Testis (tissue), 3 donors: ENCODE measurements around the gene CEP68. TPM values are rescaled to one million over a fixed set of nuclear protein-coding genes. Genes with fewer than 3 reads are reported as not detected.
"Not testable (repeated sequence)": the region's sequence is repeated elsewhere in the genome, so short reads cannot be mapped to it uniquely, and the experiment has no call there.

ENCODE experiments used
- DNase-seq: peaks from one replicate; pipeline ENCODE4 v3.0.0-alpha.2; 2019
- H3K27ac ChIP-seq, 2 donors: fragments of 200-600 bp; sonication (generic); one replicate each; pipeline ENCODE4 v1.5.1; 2019
- H3K27me3 ChIP-seq: fragments of 200-600 bp; sonication (generic); one replicate; pipeline ENCODE4 v1.5.1; 2019
- H3K36me3 ChIP-seq: fragments of 200-600 bp; sonication (generic); one replicate; pipeline ENCODE4 v1.5.1; 2017; ENCODE audit warnings: low read depth; ENCODE audit errors: missing control alignments
- H3K4me1 ChIP-seq: fragments of 200-600 bp; sonication (generic); one replicate; pipeline ENCODE4 v1.5.1; 2019
- H3K4me3 ChIP-seq, 2 donors: fragments of 200-600 bp; sonication (generic); one replicate each; pipeline ENCODE4 v1.5.1; 2017 to 2019
- H3K9me3 ChIP-seq: fragments of 200-600 bp; sonication (generic); one replicate; pipeline ENCODE4 v1.5.1; 2017
- POLR2A ChIP-seq: fragments of 450-650 bp; IDR thresholded peaks from one replicate; pipeline ENCODE4 v1.6.1; 2017; ENCODE audit warnings: antibody characterized with exemption, mild to moderate bottlenecking, moderate library complexity
- WGBS, 2 donors: methylation state at CpG; one replicate each; pipeline ENCODE4 v1.1.5; 2018; 5-methylcytosine and 5-hydroxymethylcytosine counted together
- intact Hi-C: fragments of 100-400 bp; cut with DNase I; formaldehyde crosslinking; loops from one replicate; pipeline ENCODE4 v1.15.1; 2023; ENCODE audit warnings: low total_unique reads
- polyA plus RNA-seq: library from polyadenylated mRNA; stranded (reverse); fragments of 350-450 nt; fragmentation: Illumina TruSeq; extraction: RNeasy Lipid Tissue Mini Kit (QIAGEN cat#74804); gene quantifications from one replicate; pipeline ENCODE4 v1.2.3, GENCODE V29; 2014; ENCODE audit warnings: low read depth, low replicate concordance; ENCODE audit not compliant: insufficient read depth
- total RNA-seq, 2 donors: library from RNA; depleted of rRNA; stranded (reverse); fragments of >200 nt; gene quantifications; one replicate each; pipeline ENCODE4 v1.2.3, GENCODE V29; 2016
- TF ChIP-seq, protein P1 (sequence below), 3 experiments: fragments of 450-650 bp in 2 of 3; fragments of 200-600 bp in 1 of 3; sonication (generic) in 1 of 3; IDR thresholded peaks; one replicate each; pipeline ENCODE4 v1.5.1; 2016 to 2019; ENCODE audit warnings: antibody characterized with exemption in 3 of 3, mild to moderate bottlenecking in 2 of 3, moderate library complexity in 1 of 3

Gene CEP68
- total and polyA plus RNA-seq, 3 donors from 2014 or later, result 13.3 to 28.2 (median 25.9) TPM

DNA sequence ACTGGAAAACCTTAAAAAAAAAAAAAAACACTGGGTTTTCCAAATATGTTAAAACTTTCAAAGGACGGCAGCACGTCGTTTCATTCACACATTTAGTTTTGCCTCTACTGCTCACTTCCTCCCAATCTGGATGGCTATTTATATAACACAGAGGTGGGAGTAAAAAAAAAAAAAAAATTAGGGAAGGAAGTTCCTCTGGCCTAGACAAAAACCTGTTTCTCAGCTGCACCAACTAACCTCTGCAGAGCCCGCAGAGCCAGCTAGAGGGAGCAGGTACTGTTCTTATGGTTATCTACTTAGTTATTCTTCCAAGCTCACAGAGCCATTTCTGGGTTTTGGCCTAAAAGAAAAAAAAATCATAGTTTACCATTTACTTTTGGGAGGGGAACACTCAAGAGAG is 38.9 kb upstream of the CEP68 start:
- no peaks in the 10 kb centered on the region for H3K4me1 ChIP-seq
- peak; percentile 28 for DNase-seq
- no peaks in the 10 kb centered on the region for H3K9me3 ChIP-seq
- no peaks in the 10 kb centered on the region for H3K36me3 ChIP-seq
- TF ChIP-seq, protein P1, sequence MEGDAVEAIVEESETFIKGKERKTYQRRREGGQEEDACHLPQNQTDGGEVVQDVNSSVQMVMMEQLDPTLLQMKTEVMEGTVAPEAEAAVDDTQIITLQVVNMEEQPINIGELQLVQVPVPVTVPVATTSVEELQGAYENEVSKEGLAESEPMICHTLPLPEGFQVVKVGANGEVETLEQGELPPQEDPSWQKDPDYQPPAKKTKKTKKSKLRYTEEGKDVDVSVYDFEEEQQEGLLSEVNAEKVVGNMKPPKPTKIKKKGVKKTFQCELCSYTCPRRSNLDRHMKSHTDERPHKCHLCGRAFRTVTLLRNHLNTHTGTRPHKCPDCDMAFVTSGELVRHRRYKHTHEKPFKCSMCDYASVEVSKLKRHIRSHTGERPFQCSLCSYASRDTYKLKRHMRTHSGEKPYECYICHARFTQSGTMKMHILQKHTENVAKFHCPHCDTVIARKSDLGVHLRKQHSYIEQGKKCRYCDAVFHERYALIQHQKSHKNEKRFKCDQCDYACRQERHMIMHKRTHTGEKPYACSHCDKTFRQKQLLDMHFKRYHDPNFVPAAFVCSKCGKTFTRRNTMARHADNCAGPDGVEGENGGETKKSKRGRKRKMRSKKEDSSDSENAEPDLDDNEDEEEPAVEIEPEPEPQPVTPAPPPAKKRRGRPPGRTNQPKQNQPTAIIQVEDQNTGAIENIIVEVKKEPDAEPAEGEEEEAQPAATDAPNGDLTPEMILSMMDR (IDR thresholded peaks at IDR 0.05), result peak in 1 of 3 experiments; percentile 10
- TF ChIP-seq POLR2A, result no peak
- H3K27me3 ChIP-seq, result no peaks in the 10 kb centered on the region
- 58 to 61% methylated on average over 4 of the region's 4 CpGs for WGBS, 2 donors
- no peak overlapping the region for H3K4me3 ChIP-seq
- intact Hi-C loops, result no loop called here
- no peak overlapping the region for H3K27ac ChIP-seq

DNA sequence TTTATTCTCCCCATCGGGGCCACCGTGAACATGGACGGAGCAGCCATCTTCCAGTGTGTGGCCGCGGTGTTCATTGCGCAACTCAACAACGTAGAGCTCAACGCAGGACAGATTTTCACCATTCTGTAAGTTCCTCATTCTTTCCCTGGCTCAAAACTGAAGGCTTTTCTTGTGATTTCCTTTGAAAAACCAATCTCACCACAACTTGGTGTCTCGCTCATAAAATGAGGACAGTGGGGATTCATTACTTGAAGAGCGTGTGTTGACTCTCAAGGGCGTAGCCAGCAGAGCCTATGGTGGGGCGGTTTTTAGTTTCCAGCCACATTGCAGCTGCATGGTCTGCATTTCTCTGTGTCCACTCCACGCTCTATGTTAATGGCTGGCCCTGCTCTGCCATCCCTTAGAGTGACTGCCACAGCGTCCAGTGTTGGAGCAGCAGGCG is 38.1 kb upstream of the CEP68 start:
- TF ChIP-seq, protein P1 (IDR thresholded peaks at IDR 0.05), result no peak
- TF ChIP-seq POLR2A, result no peak
- H3K4me3 ChIP-seq, result no peak overlapping the region
- no peak overlapping the region for H3K27ac ChIP-seq
- no peaks in the 10 kb centered on the region for H3K4me1 ChIP-seq
- H3K27me3 ChIP-seq, result no peaks in the 10 kb centered on the region
- H3K9me3 ChIP-seq, result no peaks in the 10 kb centered on the region
- H3K36me3 ChIP-seq, result no peaks in the 10 kb centered on the region
- intact Hi-C loops, result no loop called here
- peak; percentile 33 for DNase-seq
- WGBS, 2 donors, result 92 to 96% methylated on average over 15 of the region's 15 CpGs

DNA sequence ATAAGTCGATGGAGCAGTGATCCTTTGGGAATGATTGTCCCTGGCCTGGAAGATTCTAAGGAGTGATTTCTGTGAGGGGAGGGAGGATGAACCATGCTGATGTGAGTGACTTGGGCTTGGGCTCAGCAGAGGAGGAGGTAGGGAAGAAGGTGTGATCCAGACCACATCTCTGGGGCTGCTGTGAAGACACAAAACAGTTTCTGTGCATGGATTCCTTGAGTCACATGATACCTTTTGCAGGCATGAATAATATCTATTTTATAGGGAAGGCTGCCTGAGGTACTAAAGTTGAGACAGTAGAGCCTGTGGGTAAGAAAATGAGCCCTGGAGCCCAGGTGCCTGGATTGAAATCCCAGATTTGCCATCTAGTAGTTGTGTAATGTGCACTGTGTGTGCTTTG is 37.2 kb upstream of the CEP68 start:
- H3K27me3 ChIP-seq, result no peaks in the 10 kb centered on the region

DNA sequence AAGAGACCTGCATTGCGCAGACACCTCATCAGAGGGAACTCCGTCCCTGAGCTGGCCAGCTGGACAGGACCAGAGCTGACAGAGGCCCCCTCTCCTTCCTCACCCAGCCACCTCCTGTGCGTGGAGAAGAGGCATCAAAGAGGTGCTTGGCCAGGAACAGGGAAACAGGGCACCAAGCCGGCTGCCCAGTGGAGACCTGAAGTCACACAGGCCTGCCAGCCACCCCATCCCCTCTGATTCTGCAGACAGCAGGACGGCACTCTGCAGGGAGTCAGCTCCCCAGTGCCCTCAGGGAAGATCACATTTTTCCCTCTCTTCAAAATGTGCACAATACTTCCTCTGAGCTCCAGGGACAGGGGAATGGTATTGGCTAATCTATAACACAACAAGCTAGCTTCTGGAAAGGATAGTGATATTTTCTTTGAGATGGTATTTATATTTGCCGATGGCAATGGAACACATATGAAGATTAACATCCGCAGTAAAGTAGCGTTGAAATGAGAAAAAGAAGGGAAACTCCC is 36.5 kb upstream of the CEP68 start:
- TF ChIP-seq, protein P1 (IDR thresholded peaks at IDR 0.05), result no peak
- no peak for TF ChIP-seq POLR2A
- intact Hi-C loops, result no loop called here
- no peak for DNase-seq
- H3K9me3 ChIP-seq, result no peaks in the 10 kb centered on the region
- H3K4me1 ChIP-seq, result no peaks in the 10 kb centered on the region
- 93 to 98% methylated on average over 8 of the region's 8 CpGs for WGBS, 2 donors
- H3K36me3 ChIP-seq, result no peaks in the 10 kb centered on the region
- H3K27me3 ChIP-seq, result no peaks in the 10 kb centered on the region
- no peak overlapping the region for H3K4me3 ChIP-seq
- no peak overlapping the region for H3K27ac ChIP-seq

More for the DNA sequence above, 37.2 kb upstream of the CEP68 start:
- Histone ChIP-seq H3K4me3 (no peak overlapping the region), H3K36me3 (no peaks in the 10 kb centered on the region), H3K27ac (no peak overlapping the region), H3K4me1 (no peaks in the 10 kb centered on the region), H3K9me3 (no peaks in the 10 kb centered on the region)
- 79 to 87% methylated on average over 1 of the region's 1 CpG for WGBS, 2 donors
- TF ChIP-seq, protein P1 (IDR thresholded peaks at IDR 0.05), result no peak
- no peak for TF ChIP-seq POLR2A
- DNase-seq, result no peak
- intact Hi-C loops, result no loop called here

DNA sequence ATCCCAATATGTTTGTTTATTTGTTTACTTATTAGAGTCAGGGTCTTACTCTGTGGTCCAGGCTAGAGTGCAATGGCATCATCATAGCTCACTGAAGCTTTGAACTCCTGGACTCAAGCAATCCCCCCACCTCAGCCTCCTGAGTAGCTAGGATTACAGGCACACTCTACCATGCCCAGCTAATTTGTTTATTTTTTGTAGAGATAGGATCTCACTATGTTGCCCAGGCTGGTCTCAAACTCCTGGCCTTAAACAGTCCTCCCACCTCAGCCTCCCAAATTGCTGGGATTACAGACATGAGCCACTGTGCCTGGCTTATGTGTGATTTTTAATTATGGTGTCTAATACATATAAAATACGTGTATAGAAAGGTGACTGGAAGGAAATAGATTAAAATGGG is 36.0 kb upstream of the CEP68 start:
- intact Hi-C loops, result not testable (repeated sequence)

More for the DNA sequence above, 36.0 kb upstream of the CEP68 start:
- not testable (repeated sequence) for H3K4me3 ChIP-seq, H3K36me3 ChIP-seq, H3K4me1 ChIP-seq, DNase-seq, H3K9me3 ChIP-seq, H3K27ac ChIP-seq, H3K27me3 ChIP-seq
- 85 to 86% methylated on average over 1 of the region's 1 CpG for WGBS, 2 donors
